Hematopoietic multipotent progenitor cell (in vitro differentiated cells): ENCODE data around the gene ERP29. TPM values are rescaled to one million over a fixed set of nuclear protein-coding genes. Genes with fewer than 3 reads are reported as not detected.
"Not testable (repeated sequence)": the region's sequence is repeated elsewhere in the genome, so short reads cannot be mapped to it uniquely, and the experiment has no call there.

Experiments
- DNase-seq, 3 donors: peaks; one replicate each; pipeline ENCODE4 v3.0.0-alpha.2; 2011 to 2015; ENCODE audit warnings: low read depth in 2 of 3, low spot score in 2 of 3
- small RNA-seq: library from RNA; depleted of rRNA; stranded (forward); fragments of <200 nt; gene quantifications from one replicate; pipeline ENCODE3, GENCODE V24; 2012
- total RNA-seq: library from RNA; depleted of rRNA; stranded (reverse); fragments of >200 nt; gene quantifications from one replicate; pipeline ENCODE4 v1.2.3, GENCODE V29; 2012

Gene ERP29
- total RNA-seq, 1 donor = 79.4 TPM

DNA sequence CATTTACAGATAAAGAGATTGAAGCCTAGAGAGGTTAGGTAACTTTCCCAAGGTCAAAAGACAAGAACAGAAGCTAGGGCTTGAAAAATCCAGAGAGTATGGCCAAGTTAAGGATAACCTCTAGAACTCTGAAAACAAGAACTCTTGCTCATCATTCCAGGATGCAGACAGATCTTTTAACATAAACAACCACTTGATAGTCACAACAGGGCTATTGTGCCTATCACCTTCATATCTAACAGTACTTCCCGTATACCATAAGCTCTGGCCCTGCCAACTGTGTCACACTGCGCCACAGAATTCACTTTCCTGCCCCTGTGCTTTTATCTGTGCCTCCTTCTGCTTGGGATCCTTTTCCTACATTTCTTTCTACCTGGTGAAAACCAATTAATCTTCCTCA, 18.2 kb downstream of the ERP29 start:
- DNase-seq = no peak

DNA sequence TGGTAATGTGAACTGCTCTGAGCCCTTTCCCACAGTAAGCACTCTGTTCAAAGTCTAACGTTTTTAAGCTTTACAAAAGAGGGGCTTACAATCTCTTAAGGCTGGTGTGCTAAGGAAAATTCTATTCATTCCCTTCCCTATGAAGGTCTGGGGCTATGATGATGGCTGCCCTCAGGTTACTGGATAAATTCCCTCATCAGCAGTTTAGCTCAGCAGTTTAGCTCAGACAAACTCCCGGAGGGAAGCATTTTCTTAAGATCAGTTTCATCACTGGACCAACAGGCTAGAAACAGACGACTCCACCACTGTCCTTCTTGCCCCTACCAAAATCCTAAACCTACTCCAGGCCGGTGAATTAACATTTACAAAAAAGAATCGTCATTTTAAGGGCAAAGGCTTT, 19.1 kb downstream of the ERP29 start:
- no peak for DNase-seq

GRCh38 chr12:112035219-112035785, 22.1 kb downstream of the ERP29 start:
- DNase-seq = no peak

- not testable (repeated sequence) for DNase-seq
These were observed 23.4 kb downstream of the ERP29 start for GRCh38 chr12:112036614-112037013.

DNA sequence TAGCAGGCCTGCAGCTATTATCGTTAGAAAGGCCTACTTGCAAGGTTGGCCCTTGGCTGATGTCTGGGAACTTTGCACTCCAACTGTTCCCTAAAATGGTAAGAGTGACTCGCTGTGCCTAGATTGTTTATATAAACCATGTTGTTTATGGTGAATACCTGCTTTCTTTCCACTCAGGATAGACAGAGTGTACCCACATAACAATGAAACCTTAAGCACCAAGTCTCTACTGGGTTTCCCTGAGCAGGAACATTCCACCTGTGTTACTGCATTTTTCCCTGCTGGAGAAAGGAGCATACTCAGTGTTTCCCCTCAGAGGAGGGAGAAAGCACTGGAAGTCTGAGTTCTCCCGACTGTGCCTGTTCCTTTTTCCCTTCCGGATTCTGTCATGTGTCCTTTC, 32.8 kb downstream of the ERP29 start:
- DNase-seq = no peak

GRCh38 chr12:112049351-112049750, 36.1 kb downstream of the ERP29 start:
- DNase-seq = no peak

GRCh38 chr12:112061137-112061536, 47.9 kb downstream of the ERP29 start:
- DNase-seq = no peak

DNA sequence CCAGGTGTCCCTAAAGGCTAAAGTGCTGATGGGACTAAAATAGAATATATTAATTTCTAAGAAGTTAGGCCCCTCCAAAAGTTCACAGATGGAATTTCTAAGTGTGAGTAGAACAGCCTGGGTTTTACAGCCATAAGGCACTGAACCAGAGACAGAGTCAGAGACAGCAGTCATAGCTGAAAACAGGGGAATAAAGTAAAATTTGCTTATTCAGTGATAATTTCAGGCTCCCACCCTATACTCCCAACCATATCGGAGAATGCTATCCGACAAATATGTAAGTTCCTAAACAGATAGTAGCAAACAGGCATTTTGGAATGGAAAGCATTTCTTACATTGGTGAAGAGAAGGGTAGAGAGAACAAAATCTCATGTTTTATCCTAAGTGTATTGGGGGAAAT, 50.0 kb downstream of the ERP29 start:
- no peak for DNase-seq

- no peak for DNase-seq
These were observed 53.3 kb downstream of the ERP29 start for GRCh38 chr12:112066566-112066965.

Small RNA genes lying within 50 kb of the gene (small RNA-seq; reads per million reads assigned to genes)
- gene AC004024.1 (not detected), gene MIR3657 (not detected), gene RF00019 (not detected)

Other genes starting within 250 kb of the ERP29 start
- 35.3 TPM for gene ALDH2, start 246.5 kb upstream of the ERP29 start, total RNA-seq
- gene MAPKAPK5, start 171.2 kb upstream of the ERP29 start, total RNA-seq = 25.9 TPM
- gene TMEM116, start 261 bp upstream of the ERP29 start, total RNA-seq = 7.3 TPM
- gene NAA25, start 95.4 kb downstream of the ERP29 start, total RNA-seq = 9.7 TPM
- gene TRAFD1, start 112.1 kb downstream of the ERP29 start, total RNA-seq = 33.4 TPM